NCI-H345 treated with DMSO at 0.1 percent for 48 hours (cell line): ENCODE results near the gene BCAM.
"Not testable (repeated sequence)": the region's sequence is repeated elsewhere in the genome, so short reads cannot be mapped to it uniquely, and the experiment has no call there.

Source experiments
- DNase-seq: peaks from one replicate; lab custom pipeline; 2025; ENCODE audit not compliant: unreplicated experiment; lab: John Stamatoyannopoulos, UW

BCAM gene

DNA sequence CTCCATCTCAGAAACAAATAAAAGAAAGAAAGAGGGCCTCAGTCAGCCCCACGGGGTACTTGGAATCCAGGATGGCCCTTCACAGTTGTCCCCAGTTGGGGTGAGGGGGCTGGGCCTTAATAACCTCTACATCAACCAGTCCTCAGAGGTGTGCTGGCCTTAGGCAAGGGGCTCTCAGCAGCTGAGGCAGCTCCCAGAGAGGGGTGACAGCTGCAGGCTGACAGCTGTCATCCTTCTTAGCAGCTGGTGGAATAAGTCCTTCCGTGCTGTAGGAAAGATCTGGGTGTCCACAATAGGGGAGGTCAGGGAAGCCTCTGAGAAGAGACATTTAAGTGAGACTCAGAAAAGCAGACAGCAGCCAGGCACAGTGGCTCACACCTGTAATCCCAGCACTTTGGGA is 7.4 kb downstream of the BCAM start:
- no peak for DNase-seq

DNA sequence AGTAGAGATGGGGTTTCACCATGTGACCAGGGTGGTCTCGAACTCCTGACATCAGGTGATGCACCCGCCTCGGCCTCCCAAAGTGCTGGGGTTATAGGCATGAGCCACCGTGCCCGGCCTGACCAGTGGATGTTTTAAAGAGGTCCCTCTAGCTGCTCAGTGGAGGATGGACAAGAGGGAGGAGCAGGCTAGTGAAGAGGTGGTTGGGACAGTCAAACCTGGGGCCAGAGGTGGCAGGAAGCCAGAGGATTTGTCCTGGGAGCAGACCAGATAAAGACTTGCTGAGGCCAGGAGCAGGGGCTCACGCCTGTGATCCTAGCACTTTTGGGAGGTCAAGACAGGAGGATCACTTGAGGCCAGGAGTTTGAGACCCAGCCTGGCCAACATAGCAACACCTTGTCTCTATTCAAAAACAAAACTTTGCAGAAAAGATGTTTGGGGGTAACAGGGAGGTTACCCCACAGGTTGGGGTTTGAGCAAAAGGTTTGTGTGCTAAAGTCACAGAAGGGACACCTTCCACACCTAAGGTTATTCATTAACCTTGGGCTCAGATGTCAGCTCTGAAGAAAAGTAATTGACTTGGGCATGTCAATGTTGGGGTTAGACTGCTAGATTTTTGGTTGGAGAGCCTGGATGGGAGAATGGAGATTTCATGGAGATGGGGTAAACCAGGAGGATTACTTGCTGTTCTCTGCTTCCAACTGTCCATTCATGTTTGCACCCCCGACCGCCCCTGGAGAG is 9.0 kb downstream of the BCAM start:
- DNase-seq: no peak

- DNase-seq: no peak
These were observed 9.6 kb downstream of the BCAM start for GRCh38 chr19:44818466-44819031.

GRCh38 chr19:44819246-44819832 is 10.4 kb downstream of the BCAM start:
- no peak for DNase-seq

- DNase-seq: no peak
These were observed 12.0 kb downstream of the BCAM start for GRCh38 chr19:44820648-44821609.

DNA sequence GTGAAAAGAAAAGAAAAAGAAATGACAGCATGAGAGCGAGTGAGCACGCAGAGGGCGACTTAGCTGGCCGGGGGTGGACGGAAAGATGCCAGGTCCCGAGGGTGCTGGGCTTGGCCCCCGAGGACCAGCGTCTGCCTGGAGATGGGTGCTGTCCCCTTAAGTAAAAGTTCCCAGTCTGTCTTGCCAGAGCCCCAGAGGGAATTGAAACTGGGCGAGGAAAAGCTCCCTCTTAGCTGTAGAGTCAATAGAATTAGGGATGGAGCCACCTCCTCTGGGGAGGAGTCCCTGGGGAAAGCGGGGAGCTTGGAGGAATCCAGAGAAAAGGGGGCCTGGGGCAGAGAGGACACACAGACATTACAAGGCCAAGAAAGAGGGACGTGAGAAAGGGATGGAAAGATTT is 13.3 kb downstream of the BCAM start:
- DNase-seq: no peak

DNA sequence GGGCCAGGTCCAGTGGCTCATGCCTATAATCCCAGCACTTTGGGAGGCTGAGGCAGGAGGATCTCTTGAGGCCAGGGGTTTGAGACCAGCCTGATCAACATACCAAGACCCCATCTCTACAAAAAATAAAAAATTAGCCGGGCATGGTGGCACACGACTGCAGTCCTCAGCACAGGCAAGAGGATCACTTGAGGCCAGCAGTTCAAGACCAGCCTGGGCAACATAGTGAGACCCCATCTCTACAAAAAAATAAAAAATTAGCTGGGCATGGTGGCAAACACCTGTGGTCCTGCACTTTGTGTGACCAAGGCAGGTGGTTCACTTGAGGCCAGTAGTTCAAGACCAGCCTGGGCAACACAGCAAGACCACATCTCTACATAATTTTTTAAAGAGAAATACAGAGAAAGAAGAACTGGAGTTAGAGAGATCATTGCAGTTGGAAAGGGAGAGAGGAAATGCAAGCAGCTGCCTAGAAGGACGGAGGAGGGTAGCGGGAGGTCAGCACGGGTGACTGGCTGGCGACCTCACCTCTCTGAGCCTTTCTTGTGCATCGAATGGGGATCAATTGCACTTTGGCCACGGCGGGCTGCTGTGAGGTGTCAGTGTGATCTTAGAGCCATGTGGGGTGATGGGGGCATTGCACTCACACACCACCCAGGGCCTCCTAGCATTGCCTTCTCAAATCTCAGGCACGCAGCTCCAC is 13.9 kb downstream of the BCAM start:
- no peak for DNase-seq

DNA sequence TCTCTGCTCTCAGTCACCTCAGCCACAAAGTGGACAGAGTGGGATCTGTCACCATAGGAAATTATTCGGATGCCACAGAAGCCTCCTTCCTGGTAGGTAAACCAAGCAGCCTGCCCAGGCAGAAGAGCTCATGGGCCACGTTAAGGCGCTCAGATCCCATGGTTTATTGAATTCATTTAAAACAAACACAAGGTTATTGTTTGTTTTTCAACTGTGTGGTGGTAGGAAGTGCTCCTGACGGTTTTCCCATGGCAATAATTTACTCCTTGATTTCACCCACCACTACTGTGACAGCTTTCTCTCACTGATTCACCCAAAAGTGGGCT is 14.4 kb downstream of the BCAM start:
- DNase-seq: no peak

GRCh38 chr19:44824761-44825160 is 15.9 kb downstream of the BCAM start:
- peak; percentile 13 for DNase-seq

GRCh38 chr19:44832875-44833274 is 24.0 kb downstream of the BCAM start:
- not testable (repeated sequence) for DNase-seq

- DNase-seq: not testable (repeated sequence)
These were observed 25.5 kb downstream of the BCAM start for GRCh38 chr19:44834399-44834798.

DNA sequence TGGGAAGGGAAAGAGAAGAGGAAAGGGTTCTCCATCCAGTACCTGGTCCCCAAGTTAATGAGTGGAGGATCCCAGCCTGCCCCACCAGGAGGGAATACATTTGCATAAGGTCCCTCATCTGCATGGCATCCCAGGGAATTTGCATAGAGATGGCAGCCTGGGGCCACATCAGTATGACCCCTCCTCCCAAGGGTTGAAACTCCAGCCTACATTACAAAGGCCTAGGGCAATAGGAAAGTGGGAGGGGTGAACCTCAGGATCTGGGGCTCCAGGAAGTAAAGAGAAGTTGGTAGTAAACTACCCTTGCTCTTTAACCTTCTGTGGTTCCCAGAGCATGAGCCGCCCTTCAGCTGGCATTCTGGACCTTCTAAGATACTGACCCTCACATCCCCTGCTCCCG is 30.4 kb downstream of the BCAM start:
- no peak for DNase-seq

DNA sequence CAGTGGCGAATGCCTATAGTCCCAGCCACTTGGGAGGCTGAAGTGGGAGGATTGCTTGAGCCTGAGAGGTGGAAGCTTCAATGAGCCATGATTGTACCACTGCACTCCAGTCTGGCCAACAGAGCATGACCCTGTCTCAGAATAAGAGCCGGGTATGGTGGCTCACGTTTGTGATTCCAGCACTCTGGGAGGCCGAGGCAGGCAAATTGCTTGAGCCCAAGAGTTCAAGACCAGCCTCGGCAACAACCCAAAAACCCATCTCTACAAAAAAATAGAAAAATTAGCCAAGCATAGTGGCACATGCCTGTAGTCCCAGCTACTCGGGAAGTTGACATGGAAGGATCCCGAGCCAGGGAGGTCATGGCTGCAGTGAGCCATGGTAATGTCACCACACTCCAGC is 31.9 kb downstream of the BCAM start:
- DNase-seq: no peak

DNA sequence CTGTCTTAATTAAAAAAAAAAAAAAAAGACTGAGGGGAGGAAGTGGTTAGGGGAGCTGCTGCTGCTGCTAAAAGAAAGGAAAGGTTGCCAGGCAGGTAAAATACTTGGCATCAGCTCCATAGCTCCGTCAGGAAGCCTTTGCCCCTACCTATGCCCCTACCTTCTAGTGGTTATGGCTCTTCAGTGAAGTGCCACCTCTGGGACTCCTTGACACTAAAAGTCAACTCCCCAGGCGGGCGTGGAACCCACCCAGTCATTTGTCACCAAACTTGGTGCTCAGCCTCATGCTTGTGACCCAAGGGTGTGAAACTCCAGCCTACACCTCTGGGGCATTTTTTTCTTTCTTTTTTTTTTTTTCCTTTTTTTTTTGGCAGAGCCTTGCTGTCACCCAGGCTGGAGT is 32.3 kb downstream of the BCAM start:
- DNase-seq: no peak

- DNase-seq: no peak
These were observed 36.3 kb downstream of the BCAM start for GRCh38 chr19:44845286-44845611.

- peak; percentile 78 for DNase-seq
These were observed 36.9 kb downstream of the BCAM start, which contains the start of gene NECTIN2 for GRCh38 chr19:44845612-44846454. Gene NECTIN2 (plus strand): TSS chr19:44846297. CDS start chr19:44846526, 229 bp downstream.

DNA sequence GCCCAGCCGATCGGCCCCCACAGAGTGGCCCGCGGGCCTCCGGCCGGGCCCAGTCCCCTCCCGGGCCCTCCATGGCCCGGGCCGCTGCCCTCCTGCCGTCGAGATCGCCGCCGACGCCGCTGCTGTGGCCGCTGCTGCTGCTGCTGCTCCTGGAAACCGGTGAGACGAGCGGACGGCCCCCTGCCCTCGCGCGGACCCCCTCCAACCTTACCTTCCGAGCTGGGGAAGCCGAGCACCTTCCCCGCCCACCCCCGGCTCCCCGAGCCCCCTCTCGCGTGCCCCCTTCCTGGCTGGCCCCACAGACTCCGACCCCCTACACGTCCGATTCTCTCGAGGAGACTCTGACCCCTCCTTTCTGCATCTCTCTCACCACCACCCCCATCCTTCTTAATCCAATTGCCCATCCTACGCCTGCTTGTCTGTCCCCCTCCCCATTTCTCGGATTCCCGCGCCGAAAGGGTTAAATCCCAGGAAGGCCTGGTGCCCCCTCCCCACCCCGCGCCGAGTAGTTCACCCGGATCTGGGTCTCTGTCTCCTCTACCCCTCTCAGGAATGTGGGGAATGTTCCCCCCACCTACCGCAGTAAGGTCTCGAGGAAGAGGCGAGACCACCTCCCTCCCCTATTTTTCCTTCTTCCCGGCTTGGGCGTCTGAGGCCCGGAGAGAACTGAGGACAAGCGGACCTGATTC is 37.7 kb downstream of the BCAM start:
- DNase-seq: no peak

- no peak for DNase-seq
These were observed 38.5 kb downstream of the BCAM start for GRCh38 chr19:44847144-44848035.
